Measurements from ENCODE around the gene DOK7.

DOK7 gene

DNA sequence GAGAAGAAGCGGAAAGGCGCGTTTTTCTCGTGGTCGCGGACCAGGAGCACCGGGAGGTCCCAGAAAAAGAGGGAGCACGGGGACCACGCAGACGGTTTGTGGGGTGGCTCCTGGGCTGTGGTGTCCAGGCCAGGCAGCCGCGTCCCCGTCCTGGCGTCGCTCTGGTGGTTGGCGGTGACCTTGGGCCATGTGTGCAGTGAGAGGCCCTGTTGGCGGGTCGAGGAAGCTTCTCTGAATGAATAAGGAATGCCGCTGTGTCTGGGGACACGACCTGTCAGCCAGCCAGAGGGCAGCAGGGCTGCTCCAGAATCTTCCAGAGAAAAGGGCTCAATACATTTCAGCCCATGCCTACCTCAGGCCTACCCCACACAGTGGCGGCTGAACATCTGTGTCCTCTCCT lies 45.7 kb upstream of the DOK7 start:
- Histone ChIP-seq H3K36me3 (replicated peaks; ENCODE audit: insufficient read depth, low read length) (no peaks in the 10 kb centered on the region), H3F3A (ENCODE audit: insufficient read depth, low read length) (no peaks in the 10 kb centered on the region), H3K9me2 (replicated peaks; ENCODE audit: insufficient read depth, low read length) (no peaks in the 10 kb centered on the region), H2AFZ (ENCODE audit: low read length) (no peak overlapping the region), H3K4me1 (ENCODE audit: low read length) (no peaks in the 10 kb centered on the region), H4K20me1 (ENCODE audit: insufficient read depth, low read length) (no peaks in the 10 kb centered on the region), H3K27ac (ENCODE audit: low read length) (no peak overlapping the region), H3K27me3 (replicated peaks; ENCODE audit: insufficient read depth, low read length) (no peaks in the 10 kb centered on the region), H3K9me3 (replicated peaks; ENCODE audit: insufficient read depth, low read length) (no peaks in the 10 kb centered on the region), H3K79me2 (ENCODE audit: low read length) (no peaks in the 10 kb centered on the region), H3K9ac (ENCODE audit: low read length) (no peak overlapping the region), H3K4me3 (ENCODE audit: low read length) (no peak overlapping the region), H3K4me2 (ENCODE audit: low read depth, low read length) (no peak overlapping the region)
- no peak for DNase-seq
- TF ChIP-seq EZH2 (optimal IDR thresholded peaks at IDR 0.05; ENCODE audit: low read depth, low read length) (no peak), EZH2phosphoT487 (IDR thresholded peaks at IDR 0.05; ENCODE audit: low read length) (no peak)
- TF ChIP-seq, protein P1, sequence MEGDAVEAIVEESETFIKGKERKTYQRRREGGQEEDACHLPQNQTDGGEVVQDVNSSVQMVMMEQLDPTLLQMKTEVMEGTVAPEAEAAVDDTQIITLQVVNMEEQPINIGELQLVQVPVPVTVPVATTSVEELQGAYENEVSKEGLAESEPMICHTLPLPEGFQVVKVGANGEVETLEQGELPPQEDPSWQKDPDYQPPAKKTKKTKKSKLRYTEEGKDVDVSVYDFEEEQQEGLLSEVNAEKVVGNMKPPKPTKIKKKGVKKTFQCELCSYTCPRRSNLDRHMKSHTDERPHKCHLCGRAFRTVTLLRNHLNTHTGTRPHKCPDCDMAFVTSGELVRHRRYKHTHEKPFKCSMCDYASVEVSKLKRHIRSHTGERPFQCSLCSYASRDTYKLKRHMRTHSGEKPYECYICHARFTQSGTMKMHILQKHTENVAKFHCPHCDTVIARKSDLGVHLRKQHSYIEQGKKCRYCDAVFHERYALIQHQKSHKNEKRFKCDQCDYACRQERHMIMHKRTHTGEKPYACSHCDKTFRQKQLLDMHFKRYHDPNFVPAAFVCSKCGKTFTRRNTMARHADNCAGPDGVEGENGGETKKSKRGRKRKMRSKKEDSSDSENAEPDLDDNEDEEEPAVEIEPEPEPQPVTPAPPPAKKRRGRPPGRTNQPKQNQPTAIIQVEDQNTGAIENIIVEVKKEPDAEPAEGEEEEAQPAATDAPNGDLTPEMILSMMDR (IDR thresholded peaks at IDR 0.05; ENCODE audit: low read length) = no peak

DNA sequence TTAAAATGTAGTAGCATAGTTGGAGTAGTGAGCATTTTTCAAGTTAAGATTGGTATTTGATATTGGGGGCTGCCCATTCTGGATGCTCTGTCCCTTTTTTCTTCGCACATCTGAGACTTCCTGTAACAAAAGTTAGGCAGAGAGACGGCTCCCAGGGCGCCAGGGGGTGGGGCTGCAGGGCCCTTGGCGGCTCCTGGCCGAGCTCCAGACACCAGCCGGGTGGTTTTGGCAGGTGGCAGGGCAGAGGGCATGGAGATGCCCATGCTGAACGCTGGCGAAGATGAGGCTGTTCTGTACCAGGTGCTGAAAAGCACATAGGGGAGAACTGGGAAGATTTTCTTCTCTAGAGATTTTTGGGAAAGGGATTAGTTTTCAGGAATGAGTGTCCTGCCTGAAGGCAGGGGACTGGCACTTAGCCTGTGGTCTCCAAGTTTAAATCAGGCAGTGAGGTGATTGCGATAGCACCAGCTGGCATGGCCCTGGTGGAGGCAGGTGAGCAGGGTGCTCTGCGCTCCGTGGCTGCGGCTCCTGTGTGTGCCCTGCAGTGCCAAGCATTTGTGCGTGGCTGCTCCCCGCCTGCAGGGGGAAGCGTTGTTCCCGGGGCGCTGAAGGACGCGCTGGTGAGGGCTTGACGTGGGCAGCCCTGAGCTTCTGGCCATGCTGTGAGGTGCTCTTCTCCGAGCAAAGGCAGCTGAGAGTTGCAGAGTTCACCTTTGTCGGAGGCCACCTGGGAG lies 44.9 kb upstream of the DOK7 start:
- DNase-seq = no peak
- TF ChIP-seq EZH2phosphoT487 (IDR thresholded peaks at IDR 0.05; ENCODE audit: low read length) (no peak), EZH2 (optimal IDR thresholded peaks at IDR 0.05; ENCODE audit: low read depth, low read length) (no peak)
- TF ChIP-seq, protein P1 (IDR thresholded peaks at IDR 0.05; ENCODE audit: low read length) = peak; percentile 14
- Histone ChIP-seq H3K4me3 (ENCODE audit: low read length) (no peak overlapping the region), H3K4me1 (ENCODE audit: low read length) (no peaks in the 10 kb centered on the region), H2AFZ (ENCODE audit: low read length) (no peak overlapping the region), H4K20me1 (ENCODE audit: insufficient read depth, low read length) (no peaks in the 10 kb centered on the region), H3K4me2 (ENCODE audit: low read depth, low read length) (no peak overlapping the region), H3K27me3 (replicated peaks; ENCODE audit: insufficient read depth, low read length) (no peaks in the 10 kb centered on the region), H3K9me2 (replicated peaks; ENCODE audit: insufficient read depth, low read length) (no peaks in the 10 kb centered on the region), H3K36me3 (replicated peaks; ENCODE audit: insufficient read depth, low read length) (no peaks in the 10 kb centered on the region), H3K9me3 (replicated peaks; ENCODE audit: insufficient read depth, low read length) (no peaks in the 10 kb centered on the region), H3K79me2 (ENCODE audit: low read length) (no peaks in the 10 kb centered on the region), H3K27ac (ENCODE audit: low read length) (no peak overlapping the region), H3K9ac (ENCODE audit: low read length) (no peak overlapping the region), H3F3A (ENCODE audit: insufficient read depth, low read length) (no peaks in the 10 kb centered on the region)

DNA sequence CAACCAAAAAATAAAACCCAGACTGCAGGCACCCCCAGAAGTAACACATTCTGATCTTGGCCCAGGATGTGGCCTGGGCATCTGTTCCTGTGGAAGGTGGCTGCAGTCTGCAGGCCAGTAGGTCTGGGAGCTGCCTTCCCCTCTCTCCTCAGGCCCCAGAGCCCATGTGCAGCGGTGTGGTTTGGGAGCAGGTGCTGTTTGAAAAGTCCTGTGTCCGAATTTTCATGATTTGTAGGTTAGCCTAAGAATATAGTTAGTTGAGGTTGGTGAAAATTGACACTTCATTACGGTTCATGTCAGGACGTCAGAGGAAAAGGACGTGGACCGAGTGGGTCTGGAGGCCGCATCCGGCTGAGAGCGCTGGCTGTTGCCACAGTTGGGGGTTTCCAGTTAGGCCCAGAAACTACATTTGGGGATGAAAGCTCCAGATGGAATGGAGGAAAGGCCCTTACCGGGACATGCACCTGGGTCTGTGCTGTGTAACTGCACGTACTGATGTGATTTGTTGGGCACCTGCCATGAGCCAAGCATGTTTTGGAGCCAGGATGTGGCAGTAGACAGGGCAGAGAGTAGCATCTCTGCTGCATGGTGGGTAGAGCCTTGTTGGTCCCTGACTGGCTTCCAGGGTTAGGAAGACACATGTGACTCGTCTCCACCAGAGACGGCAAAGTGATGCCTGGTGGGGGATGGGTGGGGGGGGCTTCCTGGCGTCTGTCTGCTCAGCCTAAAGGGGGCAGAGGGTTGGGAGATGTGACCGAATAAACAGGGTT lies 43.1 kb upstream of the DOK7 start:
- Histone ChIP-seq H2AFZ (ENCODE audit: low read length) (no peak overlapping the region), H3K4me3 (ENCODE audit: low read length) (no peak overlapping the region), H3F3A (ENCODE audit: insufficient read depth, low read length) (no peaks in the 10 kb centered on the region), H4K20me1 (ENCODE audit: insufficient read depth, low read length) (no peaks in the 10 kb centered on the region), H3K79me2 (ENCODE audit: low read length) (no peaks in the 10 kb centered on the region), H3K4me1 (ENCODE audit: low read length) (no peaks in the 10 kb centered on the region), H3K9me2 (replicated peaks; ENCODE audit: insufficient read depth, low read length) (no peaks in the 10 kb centered on the region), H3K27ac (ENCODE audit: low read length) (no peak overlapping the region), H3K4me2 (ENCODE audit: low read depth, low read length) (no peak overlapping the region), H3K9ac (ENCODE audit: low read length) (no peak overlapping the region), H3K9me3 (replicated peaks; ENCODE audit: insufficient read depth, low read length) (no peaks in the 10 kb centered on the region), H3K27me3 (replicated peaks; ENCODE audit: insufficient read depth, low read length) (no peaks in the 10 kb centered on the region), H3K36me3 (replicated peaks; ENCODE audit: insufficient read depth, low read length) (no peaks in the 10 kb centered on the region)
- TF ChIP-seq EZH2phosphoT487 (IDR thresholded peaks at IDR 0.05; ENCODE audit: low read length) (no peak), EZH2 (optimal IDR thresholded peaks at IDR 0.05; ENCODE audit: low read depth, low read length) (no peak)
- TF ChIP-seq, protein P1 (IDR thresholded peaks at IDR 0.05; ENCODE audit: low read length) = no peak
- DNase-seq = no peak

Measured in MM.1S (cell line).